ENCODE measurements around the gene GNA14. TPM values are rescaled to one million over a fixed set of nuclear protein-coding genes. Genes with fewer than 3 reads are reported as not detected.

Gene GNA14
- total and polyA plus RNA-seq, 2 of the 8 experiments (the other 6 are each of a cell fraction or from before 2014, with no cell fraction given) = 3.4 to 6.3 TPM

DNA sequence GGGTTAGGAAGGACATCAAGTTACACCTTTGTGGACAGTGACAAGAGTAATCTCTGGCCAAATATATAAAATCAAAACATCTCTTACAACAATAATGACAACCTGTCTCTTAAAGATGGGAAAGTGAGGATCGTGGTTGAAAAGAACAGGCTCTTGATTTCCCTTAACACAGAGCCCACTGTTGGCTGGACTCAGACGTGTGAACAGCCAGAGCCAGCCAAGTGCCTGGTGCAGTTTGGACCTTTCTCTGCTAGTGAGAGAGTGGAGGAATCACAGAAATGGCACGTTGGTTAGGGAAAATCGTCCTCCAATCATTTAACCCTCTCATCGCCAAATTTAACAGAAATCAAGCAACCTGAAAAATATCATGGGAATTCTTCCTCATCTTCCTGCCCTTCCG lies 131.3 kb downstream of the GNA14 start (continued):
- TF ChIP-seq, protein P1, sequence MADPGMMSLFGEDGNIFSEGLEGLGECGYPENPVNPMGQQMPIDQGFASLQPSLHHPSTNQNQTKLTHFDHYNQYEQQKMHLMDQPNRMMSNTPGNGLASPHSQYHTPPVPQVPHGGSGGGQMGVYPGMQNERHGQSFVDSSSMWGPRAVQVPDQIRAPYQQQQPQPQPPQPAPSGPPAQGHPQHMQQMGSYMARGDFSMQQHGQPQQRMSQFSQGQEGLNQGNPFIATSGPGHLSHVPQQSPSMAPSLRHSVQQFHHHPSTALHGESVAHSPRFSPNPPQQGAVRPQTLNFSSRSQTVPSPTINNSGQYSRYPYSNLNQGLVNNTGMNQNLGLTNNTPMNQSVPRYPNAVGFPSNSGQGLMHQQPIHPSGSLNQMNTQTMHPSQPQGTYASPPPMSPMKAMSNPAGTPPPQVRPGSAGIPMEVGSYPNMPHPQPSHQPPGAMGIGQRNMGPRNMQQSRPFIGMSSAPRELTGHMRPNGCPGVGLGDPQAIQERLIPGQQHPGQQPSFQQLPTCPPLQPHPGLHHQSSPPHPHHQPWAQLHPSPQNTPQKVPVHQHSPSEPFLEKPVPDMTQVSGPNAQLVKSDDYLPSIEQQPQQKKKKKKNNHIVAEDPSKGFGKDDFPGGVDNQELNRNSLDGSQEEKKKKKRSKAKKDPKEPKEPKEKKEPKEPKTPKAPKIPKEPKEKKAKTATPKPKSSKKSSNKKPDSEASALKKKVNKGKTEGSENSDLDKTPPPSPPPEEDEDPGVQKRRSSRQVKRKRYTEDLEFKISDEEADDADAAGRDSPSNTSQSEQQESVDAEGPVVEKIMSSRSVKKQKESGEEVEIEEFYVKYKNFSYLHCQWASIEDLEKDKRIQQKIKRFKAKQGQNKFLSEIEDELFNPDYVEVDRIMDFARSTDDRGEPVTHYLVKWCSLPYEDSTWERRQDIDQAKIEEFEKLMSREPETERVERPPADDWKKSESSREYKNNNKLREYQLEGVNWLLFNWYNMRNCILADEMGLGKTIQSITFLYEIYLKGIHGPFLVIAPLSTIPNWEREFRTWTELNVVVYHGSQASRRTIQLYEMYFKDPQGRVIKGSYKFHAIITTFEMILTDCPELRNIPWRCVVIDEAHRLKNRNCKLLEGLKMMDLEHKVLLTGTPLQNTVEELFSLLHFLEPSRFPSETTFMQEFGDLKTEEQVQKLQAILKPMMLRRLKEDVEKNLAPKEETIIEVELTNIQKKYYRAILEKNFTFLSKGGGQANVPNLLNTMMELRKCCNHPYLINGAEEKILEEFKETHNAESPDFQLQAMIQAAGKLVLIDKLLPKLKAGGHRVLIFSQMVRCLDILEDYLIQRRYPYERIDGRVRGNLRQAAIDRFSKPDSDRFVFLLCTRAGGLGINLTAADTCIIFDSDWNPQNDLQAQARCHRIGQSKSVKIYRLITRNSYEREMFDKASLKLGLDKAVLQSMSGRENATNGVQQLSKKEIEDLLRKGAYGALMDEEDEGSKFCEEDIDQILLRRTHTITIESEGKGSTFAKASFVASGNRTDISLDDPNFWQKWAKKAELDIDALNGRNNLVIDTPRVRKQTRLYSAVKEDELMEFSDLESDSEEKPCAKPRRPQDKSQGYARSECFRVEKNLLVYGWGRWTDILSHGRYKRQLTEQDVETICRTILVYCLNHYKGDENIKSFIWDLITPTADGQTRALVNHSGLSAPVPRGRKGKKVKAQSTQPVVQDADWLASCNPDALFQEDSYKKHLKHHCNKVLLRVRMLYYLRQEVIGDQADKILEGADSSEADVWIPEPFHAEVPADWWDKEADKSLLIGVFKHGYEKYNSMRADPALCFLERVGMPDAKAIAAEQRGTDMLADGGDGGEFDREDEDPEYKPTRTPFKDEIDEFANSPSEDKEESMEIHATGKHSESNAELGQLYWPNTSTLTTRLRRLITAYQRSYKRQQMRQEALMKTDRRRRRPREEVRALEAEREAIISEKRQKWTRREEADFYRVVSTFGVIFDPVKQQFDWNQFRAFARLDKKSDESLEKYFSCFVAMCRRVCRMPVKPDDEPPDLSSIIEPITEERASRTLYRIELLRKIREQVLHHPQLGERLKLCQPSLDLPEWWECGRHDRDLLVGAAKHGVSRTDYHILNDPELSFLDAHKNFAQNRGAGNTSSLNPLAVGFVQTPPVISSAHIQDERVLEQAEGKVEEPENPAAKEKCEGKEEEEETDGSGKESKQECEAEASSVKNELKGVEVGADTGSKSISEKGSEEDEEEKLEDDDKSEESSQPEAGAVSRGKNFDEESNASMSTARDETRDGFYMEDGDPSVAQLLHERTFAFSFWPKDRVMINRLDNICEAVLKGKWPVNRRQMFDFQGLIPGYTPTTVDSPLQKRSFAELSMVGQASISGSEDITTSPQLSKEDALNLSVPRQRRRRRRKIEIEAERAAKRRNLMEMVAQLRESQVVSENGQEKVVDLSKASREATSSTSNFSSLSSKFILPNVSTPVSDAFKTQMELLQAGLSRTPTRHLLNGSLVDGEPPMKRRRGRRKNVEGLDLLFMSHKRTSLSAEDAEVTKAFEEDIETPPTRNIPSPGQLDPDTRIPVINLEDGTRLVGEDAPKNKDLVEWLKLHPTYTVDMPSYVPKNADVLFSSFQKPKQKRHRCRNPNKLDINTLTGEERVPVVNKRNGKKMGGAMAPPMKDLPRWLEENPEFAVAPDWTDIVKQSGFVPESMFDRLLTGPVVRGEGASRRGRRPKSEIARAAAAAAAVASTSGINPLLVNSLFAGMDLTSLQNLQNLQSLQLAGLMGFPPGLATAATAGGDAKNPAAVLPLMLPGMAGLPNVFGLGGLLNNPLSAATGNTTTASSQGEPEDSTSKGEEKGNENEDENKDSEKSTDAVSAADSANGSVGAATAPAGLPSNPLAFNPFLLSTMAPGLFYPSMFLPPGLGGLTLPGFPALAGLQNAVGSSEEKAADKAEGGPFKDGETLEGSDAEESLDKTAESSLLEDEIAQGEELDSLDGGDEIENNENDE (IDR thresholded peaks at IDR 0.05; ENCODE audit: insufficient replicate concordance, low read length) = no peak
- TF ChIP-seq KDM5A (IDR thresholded peaks at IDR 0.05; ENCODE audit: low read length) (no peak), TAF7 (optimal IDR thresholded peaks at IDR 0.05; ENCODE audit: borderline replicate concordance, low read depth, low read length) (no peak), SP1 (IDR thresholded peaks at IDR 0.05; ENCODE audit: low read depth, low read length) (no peak), TAF1 (IDR thresholded peaks at IDR 0.05; ENCODE audit: low read depth, low read length) (no peak), EZH2 (IDR thresholded peaks at IDR 0.05; ENCODE audit: low read depth, low read length, severe bottlenecking) (no peak), SP4 (IDR thresholded peaks at IDR 0.05; ENCODE audit: low read length) (no peak), KDM1A (IDR thresholded peaks at IDR 0.05; ENCODE audit: borderline replicate concordance, low read length) (no peak), SUZ12 (IDR thresholded peaks at IDR 0.05; ENCODE audit: low read length) (no peak)
- TF ChIP-seq, protein P2, sequence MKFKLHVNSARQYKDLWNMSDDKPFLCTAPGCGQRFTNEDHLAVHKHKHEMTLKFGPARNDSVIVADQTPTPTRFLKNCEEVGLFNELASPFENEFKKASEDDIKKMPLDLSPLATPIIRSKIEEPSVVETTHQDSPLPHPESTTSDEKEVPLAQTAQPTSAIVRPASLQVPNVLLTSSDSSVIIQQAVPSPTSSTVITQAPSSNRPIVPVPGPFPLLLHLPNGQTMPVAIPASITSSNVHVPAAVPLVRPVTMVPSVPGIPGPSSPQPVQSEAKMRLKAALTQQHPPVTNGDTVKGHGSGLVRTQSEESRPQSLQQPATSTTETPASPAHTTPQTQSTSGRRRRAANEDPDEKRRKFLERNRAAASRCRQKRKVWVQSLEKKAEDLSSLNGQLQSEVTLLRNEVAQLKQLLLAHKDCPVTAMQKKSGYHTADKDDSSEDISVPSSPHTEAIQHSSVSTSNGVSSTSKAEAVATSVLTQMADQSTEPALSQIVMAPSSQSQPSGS (IDR thresholded peaks at IDR 0.05; ENCODE audit: low read length) = no peak

Data from H1 (cell line).